Glutamatergic neuron (in vitro differentiated cells): ENCODE results near the gene GPBP1L1. TPM values are rescaled to one million over a fixed set of nuclear protein-coding genes. Genes with fewer than 3 reads are reported as not detected.

Experiments
- DNase-seq: peaks from one replicate; pipeline ENCODE4 v3.0.0; 2022
- H3K27ac Mint-ChIP-seq: one replicate; pipeline ENCODE4 v1.8.0; 2020; ENCODE audit warnings: mild to moderate bottlenecking, mixed read lengths, inconsistent platforms; ENCODE audit not compliant: unreplicated experiment
- H3K27me3 Mint-ChIP-seq: one replicate; pipeline ENCODE4 v1.8.0; 2020; ENCODE audit warnings: mild to moderate bottlenecking, moderate library complexity, mixed read lengths, inconsistent platforms; ENCODE audit not compliant: unreplicated experiment
- H3K36me3 Mint-ChIP-seq: one replicate; pipeline ENCODE4 v1.8.0; 2020; ENCODE audit warnings: mild to moderate bottlenecking, mixed read lengths, inconsistent platforms; ENCODE audit not compliant: unreplicated experiment
- H3K4me1 Mint-ChIP-seq: one replicate; pipeline ENCODE4 v1.8.0; 2020; ENCODE audit warnings: mild to moderate bottlenecking, low read depth, mixed read lengths, inconsistent platforms; ENCODE audit not compliant: unreplicated experiment
- H3K4me3 Mint-ChIP-seq: one replicate; pipeline ENCODE4 v1.8.0; 2020; ENCODE audit warnings: mild to moderate bottlenecking, mixed read lengths, inconsistent platforms; ENCODE audit not compliant: unreplicated experiment
- H3K9me3 Mint-ChIP-seq: one replicate; pipeline ENCODE4 v1.8.0; 2020; ENCODE audit warnings: mild to moderate bottlenecking, moderate library complexity, mixed read lengths, inconsistent platforms; ENCODE audit not compliant: unreplicated experiment
- CTCF ChIP-seq: fragments of 200-600 bp; sonication (generic); IDR thresholded peaks from one replicate; pipeline ENCODE4 v1.5.0; 2021; ENCODE audit not compliant: partially characterized antibody, unreplicated experiment
- total RNA-seq: library from RNA; stranded (reverse); fragmentation: NEBNext Ultra II Directional; extraction: Animal tissue kit (Norgen Biotek cat#: 25700); gene quantifications from one replicate; pipeline ENCODE4 v1.2.1, GENCODE V29; 2021; ENCODE audit not compliant: unreplicated experiment

Gene GPBP1L1
- total RNA-seq, 1 donor from 2014 or later: 103 TPM

- Mint-ChIP-seq H3K9me3 (no peaks in the 10 kb centered on the region), H3K4me3 (no peak overlapping the region), H3K27ac (no peak overlapping the region), H3K27me3 (no peaks in the 10 kb centered on the region), H3K4me1 (no peaks in the 10 kb centered on the region), H3K36me3 (no peaks in the 10 kb centered on the region)
- no peak for TF ChIP-seq CTCF
- no peak for DNase-seq
Observed at GRCh38 chr1:45643978-45644377, 42.4 kb downstream of the GPBP1L1 start.

- no peak overlapping the region for H3K27ac Mint-ChIP-seq
- no peak for DNase-seq
Observed at GRCh38 chr1:45643321-45643720, 43.0 kb downstream of the GPBP1L1 start.

GRCh38 chr1:45640293-45640692, 46.0 kb downstream of the GPBP1L1 start:
- H3K27me3 Mint-ChIP-seq: no peaks in the 10 kb centered on the region
- no peaks in the 10 kb centered on the region for H3K9me3 Mint-ChIP-seq
- TF ChIP-seq CTCF: no peak
- no peak overlapping the region for H3K27ac Mint-ChIP-seq
- H3K36me3 Mint-ChIP-seq: no peaks in the 10 kb centered on the region
- no peak overlapping the region for H3K4me3 Mint-ChIP-seq
- no peak for DNase-seq
- no peaks in the 10 kb centered on the region for H3K4me1 Mint-ChIP-seq

More at GRCh38 chr1:45643321-45643720, 43.0 kb downstream of the GPBP1L1 start:
- H3K9me3 Mint-ChIP-seq: no peaks in the 10 kb centered on the region
- no peak overlapping the region for H3K4me3 Mint-ChIP-seq
- TF ChIP-seq CTCF: no peak
- H3K4me1 Mint-ChIP-seq: no peaks in the 10 kb centered on the region
- no peaks in the 10 kb centered on the region for H3K27me3 Mint-ChIP-seq
- H3K36me3 Mint-ChIP-seq: no peaks in the 10 kb centered on the region

GRCh38 chr1:45635211-45635610, 51.1 kb downstream of the GPBP1L1 start:
- no peak for DNase-seq
- no peaks in the 10 kb centered on the region for H3K9me3 Mint-ChIP-seq
- no peaks in the 10 kb centered on the region for H3K36me3 Mint-ChIP-seq
- no peaks in the 10 kb centered on the region for H3K27me3 Mint-ChIP-seq
- no peak overlapping the region for H3K4me3 Mint-ChIP-seq
- H3K4me1 Mint-ChIP-seq: no peaks in the 10 kb centered on the region
- H3K27ac Mint-ChIP-seq: no peak overlapping the region
- TF ChIP-seq CTCF: no peak

GRCh38 chr1:45630429-45630828, 55.9 kb downstream of the GPBP1L1 start:
- no peaks in the 10 kb centered on the region for H3K9me3 Mint-ChIP-seq
- no peak for TF ChIP-seq CTCF
- H3K4me3 Mint-ChIP-seq: no peak overlapping the region
- no peaks in the 10 kb centered on the region for H3K36me3 Mint-ChIP-seq
- H3K4me1 Mint-ChIP-seq: no peaks in the 10 kb centered on the region
- H3K27me3 Mint-ChIP-seq: peaks cover 2% of the 10 kb centered on the region
- DNase-seq: no peak
- H3K27ac Mint-ChIP-seq: no peak overlapping the region
